Measurements from ENCODE around the gene NXPH1.

GRCh38 chr7:8637322-8637721 is 203.9 kb downstream of the NXPH1 start:
- no peak for TF ChIP-seq CTCF (IDR thresholded peaks at IDR 0.05)
- no peak for TF ChIP-seq POLR2A (IDR thresholded peaks at IDR 0.05)

Data from lower leg skin (tissue), 3 donors.